Vagina (tissue), 2 donors: ENCODE measurements around the gene ZNF417.

Source experiments
- POLR2A ChIP-seq, 2 donors: fragments of 450-650 bp; IDR thresholded peaks; one replicate each; pipeline ENCODE4 v1.6.1; 2017; ENCODE audit warnings: antibody characterized with exemption in 2 of 2, mild to moderate bottlenecking in 2 of 2, moderate library complexity in 2 of 2
- POLR2AphosphoS5 ChIP-seq, 2 donors: sonication (generic); formaldehyde crosslinking; IDR thresholded peaks; one replicate each; pipeline ENCODE4 v1.9.0; 2017; ENCODE audit warnings: antibody characterized with exemption in 2 of 2, mild to moderate bottlenecking in 2 of 2, low read depth in 1 of 2; ENCODE audit not compliant: insufficient read depth in 1 of 2
- TF ChIP-seq, protein P1 (sequence below), 3 experiments: fragments of 450-650 bp in 2 of 3; fragments of 200-600 bp in 1 of 3; sonication (generic) in 1 of 3; IDR thresholded peaks; one replicate each; pipeline ENCODE4 v1.5.1; 2017 to 2019; ENCODE audit warnings: antibody characterized with exemption in 3 of 3, mild to moderate bottlenecking in 2 of 3, moderate library complexity in 2 of 3

DNA sequence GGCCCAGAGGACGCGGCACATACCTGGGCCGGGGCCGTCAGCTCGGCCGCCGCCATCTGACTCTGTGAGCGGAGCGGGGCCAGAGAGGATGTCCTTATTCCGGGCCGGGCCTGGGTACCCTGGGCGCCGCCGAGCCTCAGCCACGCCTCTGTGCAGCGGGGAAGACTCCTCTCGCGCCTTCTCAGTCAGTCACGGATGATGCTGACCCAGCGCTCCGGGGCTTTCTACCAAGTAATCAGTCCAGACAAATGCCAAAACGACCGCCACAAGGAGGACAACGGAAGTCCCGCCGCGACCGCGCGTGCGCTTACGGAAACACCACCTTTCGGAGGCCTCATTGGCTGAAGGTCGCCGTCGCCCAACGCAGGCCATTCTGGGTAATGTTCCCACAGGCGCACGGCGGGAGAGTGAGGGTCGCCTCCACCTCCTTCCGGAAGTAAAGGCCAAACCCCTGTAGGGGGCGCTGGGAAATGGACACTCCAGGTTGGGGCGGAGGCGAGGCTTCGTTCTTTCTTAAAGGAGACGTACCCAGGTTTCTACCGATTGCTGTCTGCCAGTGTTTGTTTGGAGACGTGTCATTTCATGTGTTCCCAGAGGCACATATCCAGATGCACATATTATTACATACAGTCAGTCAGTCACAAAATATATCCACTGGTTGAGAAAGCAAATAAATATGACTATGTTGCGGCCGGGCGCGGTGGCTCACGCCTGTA lies 31.2 kb upstream of the ZNF417 start, which contains the start of gene ZNF256:
- TF ChIP-seq, protein P1, sequence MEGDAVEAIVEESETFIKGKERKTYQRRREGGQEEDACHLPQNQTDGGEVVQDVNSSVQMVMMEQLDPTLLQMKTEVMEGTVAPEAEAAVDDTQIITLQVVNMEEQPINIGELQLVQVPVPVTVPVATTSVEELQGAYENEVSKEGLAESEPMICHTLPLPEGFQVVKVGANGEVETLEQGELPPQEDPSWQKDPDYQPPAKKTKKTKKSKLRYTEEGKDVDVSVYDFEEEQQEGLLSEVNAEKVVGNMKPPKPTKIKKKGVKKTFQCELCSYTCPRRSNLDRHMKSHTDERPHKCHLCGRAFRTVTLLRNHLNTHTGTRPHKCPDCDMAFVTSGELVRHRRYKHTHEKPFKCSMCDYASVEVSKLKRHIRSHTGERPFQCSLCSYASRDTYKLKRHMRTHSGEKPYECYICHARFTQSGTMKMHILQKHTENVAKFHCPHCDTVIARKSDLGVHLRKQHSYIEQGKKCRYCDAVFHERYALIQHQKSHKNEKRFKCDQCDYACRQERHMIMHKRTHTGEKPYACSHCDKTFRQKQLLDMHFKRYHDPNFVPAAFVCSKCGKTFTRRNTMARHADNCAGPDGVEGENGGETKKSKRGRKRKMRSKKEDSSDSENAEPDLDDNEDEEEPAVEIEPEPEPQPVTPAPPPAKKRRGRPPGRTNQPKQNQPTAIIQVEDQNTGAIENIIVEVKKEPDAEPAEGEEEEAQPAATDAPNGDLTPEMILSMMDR (IDR thresholded peaks at IDR 0.05): peak; percentile 16 to 43 (median 24)
- TF ChIP-seq POLR2A (IDR thresholded peaks at IDR 0.05) (no peak), POLR2AphosphoS5 (IDR thresholded peaks at IDR 0.05; ENCODE audit: insufficient read depth in 1 of 2, low read depth in 1 of 2) (peak; percentile 66 to 95)
